Keratinocyte (primary cell): ENCODE results near the gene DSCAM. TPM values are rescaled to one million over a fixed set of nuclear protein-coding genes. Genes with fewer than 3 reads are reported as not detected.

ENCODE experiments used
- DNase-seq: peaks from one replicate; pipeline ENCODE4 v3.0.0-alpha.2; 2011; ENCODE audit warnings: low read depth, missing footprints, low spot score
- FAIRE-seq: peaks from 2 replicates; lab custom pipeline; 2011; peaks lifted over from hg19 to GRCh38; lab: Jason Lieb, UNC
- H2AFZ ChIP-seq: 2 replicates; pipeline ENCODE4 v1.6.0; 2012; ENCODE audit warnings: low read length, control low read depth, inconsistent platforms; ENCODE audit not compliant: control insufficient read depth
- H3K27ac ChIP-seq: 2 replicates; pipeline ENCODE4 v1.5.1; 2011; ENCODE audit warnings: low read length; ENCODE audit not compliant: control insufficient read depth, insufficient read depth
- H3K27me3 ChIP-seq: 3 replicates; pipeline ENCODE4 v1.6.0; 2011; ENCODE audit warnings: low read length; ENCODE audit not compliant: control insufficient read depth, insufficient read depth; ENCODE audit errors: extremely low read depth
- H3K36me3 ChIP-seq, 2 experiments: 2 replicates in 1 of 2; 3 replicates in 1 of 2; pipeline ENCODE4 v1.5.1; 2011; ENCODE audit warnings: low read length in 2 of 2, mild to moderate bottlenecking in 1 of 2; ENCODE audit not compliant: control insufficient read depth in 2 of 2, insufficient read depth in 2 of 2; ENCODE audit errors: extremely low read depth in 1 of 2
- H3K4me1 ChIP-seq: 3 replicates; pipeline ENCODE4 v1.5.1; 2011; ENCODE audit warnings: low read length; ENCODE audit not compliant: control insufficient read depth, insufficient read depth; ENCODE audit errors: extremely low read depth
- H3K4me2 ChIP-seq: 3 replicates; pipeline ENCODE4 v1.6.0; 2011; ENCODE audit warnings: low read depth, low read length; ENCODE audit not compliant: control insufficient read depth, insufficient read depth; ENCODE audit errors: extremely low read depth
- H3K4me3 ChIP-seq, 3 experiments: fragments of 200-600 bp in 1 of 3; sonication (generic) in 1 of 3; 2 replicates in 2 of 3; 3 replicates in 1 of 3; pipeline ENCODE4 v1.5.1; 2011 to 2016; ENCODE audit warnings: low read length in 3 of 3, mild to moderate bottlenecking in 3 of 3, control low read depth in 2 of 3, inconsistent platforms in 1 of 3, low read depth in 1 of 3, mixed read lengths in 1 of 3, mixed run types in 1 of 3, moderate library complexity in 1 of 3; ENCODE audit not compliant: control insufficient read depth in 2 of 3, insufficient read depth in 2 of 3; ENCODE audit errors: extremely low read depth in 1 of 3
- H3K79me2 ChIP-seq: 2 replicates; pipeline ENCODE4 v1.6.0; 2012; ENCODE audit warnings: low read length; ENCODE audit not compliant: control insufficient read depth, insufficient read depth
- H3K9ac ChIP-seq: 3 replicates; pipeline ENCODE4 v1.6.0; 2011; ENCODE audit warnings: low read length; ENCODE audit not compliant: control insufficient read depth, insufficient read depth; ENCODE audit errors: extremely low read depth
- H3K9me1 ChIP-seq: 3 replicates; pipeline ENCODE4 v1.6.0; 2011; ENCODE audit warnings: low read length; ENCODE audit not compliant: control insufficient read depth, insufficient read depth; ENCODE audit errors: extremely low read depth
- H3K9me3 ChIP-seq: 2 replicates; pipeline ENCODE4 v1.5.1; 2012; ENCODE audit warnings: low read depth, low read length; ENCODE audit not compliant: control insufficient read depth
- H4K20me1 ChIP-seq: 3 replicates; pipeline ENCODE4 v1.6.0; 2011; ENCODE audit warnings: low read length; ENCODE audit not compliant: control insufficient read depth, insufficient read depth; ENCODE audit errors: extremely low read depth
- EZH2 ChIP-seq: IDR thresholded peaks from one replicate; pipeline ENCODE4 v1.6.1; 2012; ENCODE audit warnings: inconsistent platforms, mild to moderate bottlenecking, low read length, moderate library complexity
- dilution Hi-C: fragments of 300-500 bp; cut with MboI; formaldehyde crosslinking; loops from one replicate; pipeline ENCODE4 v1.7.0; 2020; ENCODE audit warnings: low sequenced_read_pairs; ENCODE audit not compliant: extremely low pct_ligation_motif_present
- polyA plus RNA-seq, 5 experiments: library from polyadenylated mRNA; depleted of rRNA in 3 of 5; stranded (reverse) in 3 of 5; stranded (forward) in 1 of 5; unstranded in 1 of 5; fragments of >200 nt; gene quantifications; 1 replicate in 1 of 5; 2 replicates in 3 of 5; 3 replicates in 1 of 5; pipeline versions ENCODE4 v1.2.1 to v1.2.3, GENCODE V29; 2011 to 2012; ENCODE audit warnings: missing spikeins in 2 of 5, low read depth in 1 of 5, low replicate concordance in 1 of 5
- TF ChIP-seq, protein P1 (sequence below), 3 experiments: IDR thresholded peaks in 1 of 3; conservative IDR thresholded peaks in 1 of 3; optimal IDR thresholded peaks in 1 of 3; 2 replicates in 2 of 3; 3 replicates in 1 of 3; pipeline versions ENCODE3 to v1.5.1; 2011; ENCODE audit warnings: low read length in 3 of 3, mild to moderate bottlenecking in 3 of 3, moderate library complexity in 2 of 3, control low read depth in 1 of 3, inconsistent platforms in 1 of 3; ENCODE audit not compliant: insufficient read depth in 2 of 3; ENCODE audit errors: extremely low read depth in 1 of 3

The DSCAM gene
- polyA plus RNA-seq, 1 donor (not counting 4 experiments of a cell fraction or from before 2014, with no cell fraction given): 2.1 TPM

DNA sequence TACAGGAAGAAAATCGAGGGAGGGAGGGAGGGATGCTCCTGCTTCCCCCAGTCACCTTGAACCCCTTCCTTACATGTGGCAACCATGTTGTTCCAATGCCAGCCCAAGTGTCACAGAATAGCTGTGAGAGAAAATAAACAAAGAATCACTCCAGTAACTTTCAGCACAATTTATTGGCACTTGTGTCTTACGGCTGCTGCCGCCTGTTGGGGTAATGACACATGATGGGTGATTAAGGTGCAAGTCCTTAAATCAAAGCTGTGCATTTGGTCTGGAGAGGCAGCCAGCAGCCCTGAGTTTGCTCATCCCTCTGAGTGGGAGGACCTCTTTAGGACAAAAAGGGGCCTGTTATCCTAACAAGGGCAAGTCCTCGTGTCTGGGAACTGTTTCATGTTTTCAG, 602.0 kb downstream of the DSCAM start:
- no peak for FAIRE-seq
- H2AFZ ChIP-seq: no peak overlapping the region
- H3K27me3 ChIP-seq: no peaks in the 10 kb centered on the region
- no peak overlapping the region for H3K4me2 ChIP-seq
- no peak for DNase-seq
- H4K20me1 ChIP-seq: no peaks in the 10 kb centered on the region
- no peaks in the 10 kb centered on the region for H3K79me2 ChIP-seq
- no peak overlapping the region for H3K27ac ChIP-seq
- no peak overlapping the region for H3K9ac ChIP-seq
- H3K36me3 ChIP-seq: no peaks in the 10 kb centered on the region
- dilution Hi-C loops: no loop called here
- no peaks in the 10 kb centered on the region for H3K4me1 ChIP-seq
- H3K9me1 ChIP-seq: no peaks in the 10 kb centered on the region
- no peaks in the 10 kb centered on the region for H3K9me3 ChIP-seq
- H3K4me3 ChIP-seq: no peak overlapping the region
- no peak for TF ChIP-seq EZH2
- TF ChIP-seq, protein P1, sequence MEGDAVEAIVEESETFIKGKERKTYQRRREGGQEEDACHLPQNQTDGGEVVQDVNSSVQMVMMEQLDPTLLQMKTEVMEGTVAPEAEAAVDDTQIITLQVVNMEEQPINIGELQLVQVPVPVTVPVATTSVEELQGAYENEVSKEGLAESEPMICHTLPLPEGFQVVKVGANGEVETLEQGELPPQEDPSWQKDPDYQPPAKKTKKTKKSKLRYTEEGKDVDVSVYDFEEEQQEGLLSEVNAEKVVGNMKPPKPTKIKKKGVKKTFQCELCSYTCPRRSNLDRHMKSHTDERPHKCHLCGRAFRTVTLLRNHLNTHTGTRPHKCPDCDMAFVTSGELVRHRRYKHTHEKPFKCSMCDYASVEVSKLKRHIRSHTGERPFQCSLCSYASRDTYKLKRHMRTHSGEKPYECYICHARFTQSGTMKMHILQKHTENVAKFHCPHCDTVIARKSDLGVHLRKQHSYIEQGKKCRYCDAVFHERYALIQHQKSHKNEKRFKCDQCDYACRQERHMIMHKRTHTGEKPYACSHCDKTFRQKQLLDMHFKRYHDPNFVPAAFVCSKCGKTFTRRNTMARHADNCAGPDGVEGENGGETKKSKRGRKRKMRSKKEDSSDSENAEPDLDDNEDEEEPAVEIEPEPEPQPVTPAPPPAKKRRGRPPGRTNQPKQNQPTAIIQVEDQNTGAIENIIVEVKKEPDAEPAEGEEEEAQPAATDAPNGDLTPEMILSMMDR (optimal IDR thresholded peaks at IDR 0.05 in 1 of 3, IDR thresholded peaks at IDR 0.05 in 1 of 3, conservative IDR thresholded peaks at IDR 0.05 in 1 of 3; ENCODE audit: extremely low read depth in 1 of 3, insufficient read depth in 2 of 3, low read length in 3 of 3): no peak

GRCh38 chr21:40243685-40244084, 603.3 kb downstream of the DSCAM start:
- TF ChIP-seq EZH2: no peak
- TF ChIP-seq, protein P1 (optimal IDR thresholded peaks at IDR 0.05 in 1 of 3, IDR thresholded peaks at IDR 0.05 in 1 of 3, conservative IDR thresholded peaks at IDR 0.05 in 1 of 3; ENCODE audit: extremely low read depth in 1 of 3, insufficient read depth in 2 of 3, low read length in 3 of 3): no peak
- DNase-seq (no peak), FAIRE-seq (no peak)
- Histone ChIP-seq H3K4me1 (no peaks in the 10 kb centered on the region), H3K27ac (no peak overlapping the region), H3K79me2 (no peaks in the 10 kb centered on the region), H2AFZ (no peak overlapping the region), H3K9me3 (no peaks in the 10 kb centered on the region), H3K27me3 (no peaks in the 10 kb centered on the region), H3K9ac (no peak overlapping the region), H3K36me3 (no peaks in the 10 kb centered on the region), H3K9me1 (no peaks in the 10 kb centered on the region), H4K20me1 (no peaks in the 10 kb centered on the region), H3K4me3 (no peak overlapping the region), H3K4me2 (no peak overlapping the region)
- dilution Hi-C loops: no loop called here
